Activated effector memory CD4-positive, alpha-beta T cell treated with anti-CD3 and anti-CD28 coated beads, Interleukin-2, amount 50 U/mL, for 16 hours (primary cell): ENCODE results near the gene ANGPTL7.
"Not testable (repeated sequence)": the region's sequence is repeated elsewhere in the genome, so short reads cannot be mapped to it uniquely, and the experiment has no call there.

ENCODE experiments used
- DNase-seq: peaks from one replicate; pipeline ENCODE4 v3.0.0-alpha.2; 2020

Gene ANGPTL7

DNA sequence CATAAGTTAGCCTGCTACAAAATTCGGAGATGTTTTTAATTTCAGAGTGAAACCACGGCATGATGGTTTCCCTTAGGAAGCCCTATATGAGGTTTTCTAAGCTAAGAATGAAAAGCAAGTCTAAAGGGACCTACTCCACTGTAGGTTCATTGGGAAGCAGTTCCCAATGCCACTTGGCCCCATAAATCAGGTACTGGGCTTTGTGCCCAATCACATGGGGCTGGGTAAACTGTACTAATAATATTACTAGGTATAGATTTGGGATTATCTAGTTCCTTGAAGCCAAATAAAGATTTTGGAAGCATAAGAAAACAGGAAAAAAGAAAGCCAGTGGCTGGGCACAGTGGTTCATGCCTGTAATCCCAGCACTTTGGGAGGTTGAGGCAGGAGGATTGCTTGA lies 19.1 kb upstream of the ANGPTL7 start:
- no peak for DNase-seq

DNA sequence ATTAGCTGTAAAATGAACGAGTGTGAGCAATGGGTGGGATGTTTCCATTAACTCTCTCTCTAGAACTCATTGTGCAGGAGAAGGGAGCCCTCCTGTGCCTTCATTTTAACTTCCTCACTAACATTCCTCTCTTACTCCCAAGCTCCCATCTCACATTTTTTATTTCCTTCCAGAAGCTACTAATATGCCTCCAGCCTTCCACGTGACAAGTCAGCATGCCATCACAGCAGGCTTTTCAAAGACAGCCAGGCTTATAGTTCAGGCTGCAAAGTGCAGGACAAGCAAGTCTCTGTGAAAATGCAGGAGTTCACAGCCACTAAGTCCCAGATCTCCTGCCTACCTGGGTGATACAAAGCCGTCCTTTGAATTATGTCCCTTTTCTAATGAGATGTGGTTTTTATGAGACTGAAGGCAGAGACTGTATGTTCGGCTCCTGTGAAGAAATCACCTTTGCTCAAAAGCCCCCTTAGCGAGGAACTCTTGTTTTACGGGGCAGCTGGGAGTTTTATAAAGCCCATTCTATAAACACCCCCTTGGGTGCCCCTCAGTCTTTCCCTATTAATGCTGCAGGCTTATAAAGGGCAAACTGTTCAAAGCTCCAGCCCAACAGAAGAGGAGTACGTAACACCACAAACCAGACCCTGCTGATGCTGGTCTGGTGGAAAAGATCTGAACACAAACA lies 14.8 kb upstream of the ANGPTL7 start:
- no peak for DNase-seq

DNA sequence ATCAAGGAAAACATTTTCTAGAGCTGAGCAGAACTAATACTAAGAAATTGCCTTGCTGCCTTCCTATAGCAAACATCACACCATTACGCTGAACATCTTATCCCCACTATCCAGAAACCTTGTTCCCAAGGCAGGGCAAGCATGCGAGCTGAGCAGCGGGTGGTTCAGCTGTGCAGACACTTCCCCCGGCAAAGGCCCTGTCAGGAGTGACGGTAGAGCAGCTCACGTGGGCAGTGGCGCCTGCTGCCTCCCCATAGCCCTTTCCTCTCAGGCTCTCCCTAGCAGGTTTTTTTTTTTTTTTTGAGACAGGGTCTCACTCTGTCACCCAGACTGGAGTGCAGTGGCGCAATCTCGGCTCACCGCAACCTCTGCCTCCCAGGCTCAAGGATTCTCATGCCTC lies 13.7 kb upstream of the ANGPTL7 start:
- no peak for DNase-seq

DNA sequence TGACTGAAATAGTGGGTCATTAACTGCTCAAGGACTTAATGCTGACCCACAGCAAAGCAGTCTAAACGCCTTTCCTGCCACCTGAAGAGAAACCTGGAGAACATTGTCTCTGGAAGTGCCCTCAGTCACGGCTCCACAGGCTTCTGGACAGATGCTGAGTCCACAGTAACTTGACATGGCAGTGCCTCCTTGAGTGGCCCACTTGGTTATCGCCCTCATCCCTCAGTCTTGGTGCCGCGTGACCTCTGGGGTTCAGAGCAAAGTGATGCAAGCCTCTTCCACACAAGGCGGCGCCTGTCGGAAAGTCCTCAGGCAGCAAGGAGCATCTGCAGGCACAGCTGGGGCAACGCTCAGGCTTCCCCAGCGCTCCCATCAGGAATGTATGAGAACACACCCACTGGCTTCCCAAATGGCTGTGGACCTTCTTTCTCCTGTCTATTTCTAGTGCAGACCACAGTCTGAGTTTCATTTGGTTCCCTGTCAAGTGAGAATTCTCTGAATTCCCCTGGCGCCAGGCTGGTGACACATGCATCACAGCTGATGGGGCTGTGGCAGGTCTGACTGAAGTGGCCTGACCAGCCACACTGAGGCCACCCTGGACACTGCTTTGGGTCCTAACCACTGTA lies 13.0 kb upstream of the ANGPTL7 start:
- DNase-seq = no peak

DNA sequence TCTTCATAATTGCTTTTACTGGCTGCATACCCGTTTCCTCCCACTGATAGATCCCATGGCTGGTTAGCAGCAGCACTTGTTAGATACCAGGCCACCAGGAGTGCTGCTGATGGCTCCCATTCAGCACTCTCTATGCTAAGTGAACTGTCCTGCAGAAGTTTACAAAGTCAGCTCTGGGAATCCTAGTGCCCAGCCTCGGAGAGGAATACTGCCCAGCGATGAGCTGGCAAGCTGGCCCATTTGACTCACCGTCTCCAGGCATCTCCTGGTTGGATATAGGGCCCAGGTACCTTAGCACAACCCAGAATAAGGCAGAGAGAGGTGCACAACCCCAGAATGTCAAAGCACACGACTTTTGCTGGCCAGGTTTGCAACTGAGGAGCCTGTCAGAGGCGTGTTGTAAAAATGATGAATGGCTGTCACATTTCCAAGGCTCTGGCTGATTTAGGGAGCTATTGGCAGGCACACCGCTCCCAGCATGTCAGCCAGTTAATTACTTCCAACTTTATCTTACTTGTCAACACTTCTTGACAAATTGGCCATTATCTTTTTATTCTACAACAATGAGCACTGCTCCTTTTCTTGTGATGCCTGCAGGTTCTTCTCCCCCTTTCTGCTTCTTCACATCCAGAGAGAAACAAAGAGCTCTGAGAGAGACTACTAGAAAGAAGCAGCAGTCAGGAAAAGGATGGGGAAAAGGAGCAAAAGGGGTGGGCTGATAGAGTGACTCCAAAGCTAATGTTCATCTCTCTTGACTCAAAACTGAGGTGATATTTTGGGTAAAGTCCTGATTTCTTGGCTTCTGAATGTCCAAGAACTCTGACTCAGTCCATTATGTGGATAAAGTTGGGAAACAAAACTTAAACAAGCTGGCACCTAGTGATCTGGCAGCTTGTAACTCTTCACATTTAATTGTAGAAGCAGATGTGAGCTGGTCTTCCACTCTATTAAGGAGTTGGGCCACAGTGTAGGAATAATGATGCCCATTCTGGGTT lies 10.8 kb upstream of the ANGPTL7 start:
- no peak for DNase-seq

DNA sequence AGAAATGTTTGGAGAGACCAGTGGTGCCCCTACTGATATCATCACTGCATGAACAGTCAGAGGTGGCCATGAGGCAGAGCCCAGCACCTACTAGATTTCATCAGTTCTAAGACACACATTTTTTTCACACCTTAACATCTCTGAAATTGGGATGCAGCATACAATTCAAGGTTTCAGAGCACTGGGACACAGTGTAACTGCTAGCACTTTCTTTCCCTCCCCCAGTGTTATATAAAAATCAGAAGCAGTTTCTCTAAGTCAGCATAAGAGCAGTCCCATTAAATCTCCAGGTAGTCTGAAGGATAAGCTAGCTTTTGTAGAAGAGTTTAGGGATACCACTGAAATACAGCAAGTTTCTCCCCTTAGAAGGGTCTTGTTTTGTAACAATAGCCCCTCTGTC lies 10.0 kb upstream of the ANGPTL7 start:
- DNase-seq = no peak

DNA sequence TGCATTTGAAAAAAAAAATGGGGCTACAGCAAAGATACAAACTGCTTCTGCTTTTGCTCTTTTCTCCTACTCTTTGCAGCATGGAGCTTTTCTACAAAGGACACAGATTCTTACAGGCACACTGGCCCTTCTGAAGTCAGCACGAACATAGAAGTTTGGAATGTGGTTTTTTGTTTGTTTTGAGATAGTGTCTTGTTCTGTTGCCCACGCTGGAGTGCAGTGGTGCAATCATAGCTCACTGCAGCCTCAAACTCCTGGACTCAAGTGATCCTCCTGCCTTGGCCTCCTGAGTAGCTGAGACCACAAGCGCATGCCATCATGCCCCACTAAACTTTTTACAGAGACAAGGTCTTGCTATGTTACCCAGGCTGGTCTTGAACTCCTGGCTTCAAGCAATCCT lies 9.4 kb upstream of the ANGPTL7 start:
- DNase-seq = not testable (repeated sequence)

DNA sequence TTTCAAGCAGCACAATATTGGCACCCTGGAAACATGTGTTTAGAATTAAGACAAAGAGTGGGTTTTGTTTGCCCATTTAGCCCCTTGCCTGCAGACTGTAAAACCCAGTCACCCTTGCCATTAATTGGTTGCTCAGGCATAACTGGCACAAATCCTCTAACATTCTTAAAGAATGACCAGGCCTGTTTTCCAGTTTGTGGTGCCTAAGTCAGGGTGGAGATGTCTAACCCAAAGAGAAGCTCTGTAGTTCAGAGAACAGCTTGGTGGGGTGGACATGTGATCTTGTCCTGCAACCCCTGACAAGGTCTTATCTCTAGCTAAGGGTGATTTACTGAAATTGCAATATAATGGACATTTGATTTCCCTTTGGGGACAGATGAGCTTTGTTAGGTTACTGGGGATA lies 8.8 kb upstream of the ANGPTL7 start:
- DNase-seq = no peak

DNA sequence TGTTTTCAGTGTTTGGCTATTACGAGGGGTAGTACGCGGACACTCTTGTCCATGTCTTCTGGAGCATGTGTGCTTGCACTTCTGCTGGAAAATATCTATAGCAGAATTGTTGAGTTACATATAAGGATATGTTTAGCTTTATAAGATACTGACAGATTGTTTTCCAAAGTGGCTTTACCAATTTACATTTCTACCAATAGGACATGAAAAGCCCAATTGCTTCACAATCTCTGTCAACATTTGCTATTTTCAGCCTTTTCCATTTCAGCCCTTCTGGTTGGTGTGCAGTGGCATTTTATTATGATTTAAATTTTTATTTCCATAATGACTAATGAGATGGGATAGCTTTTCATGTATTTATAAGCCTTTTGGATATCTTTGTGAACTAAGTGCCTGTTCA lies 6.3 kb upstream of the ANGPTL7 start:
- no peak for DNase-seq

DNA sequence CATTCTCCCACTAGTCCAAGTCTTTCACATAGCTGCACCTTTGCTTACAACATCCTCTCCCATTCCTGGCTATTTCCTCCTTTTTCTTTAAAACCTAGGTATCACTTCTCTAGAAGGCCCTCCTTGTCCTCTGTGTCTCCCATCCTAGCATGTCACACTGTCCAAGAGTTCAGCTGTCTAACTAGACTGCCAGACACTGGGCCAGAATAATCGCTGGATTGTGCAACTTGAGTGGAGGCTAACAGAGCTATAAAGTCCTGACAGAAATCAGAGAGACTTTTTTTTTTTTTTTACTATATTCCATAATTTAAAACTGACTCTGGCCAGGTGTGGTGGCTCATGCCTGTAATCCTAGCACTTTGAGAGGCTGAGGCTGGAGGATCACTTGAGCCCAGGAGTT lies 4.2 kb upstream of the ANGPTL7 start:
- DNase-seq = no peak

DNA sequence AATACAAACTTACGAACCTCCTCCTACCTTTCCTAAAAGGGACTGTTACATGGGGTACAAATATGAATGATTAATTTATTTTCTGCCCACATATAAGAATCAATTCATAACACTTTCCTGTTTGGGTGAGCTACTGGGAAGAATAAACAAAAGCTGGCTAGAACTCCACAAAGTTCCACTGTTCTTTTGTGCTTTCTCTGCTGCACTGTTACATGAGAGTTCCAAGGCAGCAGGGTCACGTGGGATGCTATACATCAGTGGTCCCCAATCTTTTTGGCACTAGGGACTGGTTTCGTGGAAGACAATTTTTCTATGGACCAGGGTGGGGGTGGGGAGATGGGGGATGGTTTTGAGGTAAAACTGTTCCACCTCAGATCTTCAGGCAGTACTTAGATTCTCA lies 2.2 kb upstream of the ANGPTL7 start:
- no peak for DNase-seq

DNA sequence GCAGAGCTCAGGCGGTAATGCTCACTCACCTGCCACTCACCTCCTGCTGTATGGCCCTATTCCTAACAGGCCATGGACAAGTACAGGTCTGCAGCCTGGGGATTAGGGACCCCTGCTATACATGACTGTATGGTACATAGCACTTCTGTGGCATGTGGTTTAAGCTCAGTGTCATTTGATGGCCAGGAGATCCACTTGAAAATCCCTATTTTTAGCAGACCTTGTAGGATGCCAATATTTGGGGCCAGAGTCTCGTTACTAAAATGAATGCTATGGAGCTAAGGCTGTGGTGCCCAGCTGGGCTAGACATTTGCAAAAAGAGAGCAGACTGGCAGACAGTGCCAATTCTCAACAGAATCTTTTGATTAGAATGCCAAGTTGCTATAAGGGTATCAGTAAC lies 1.7 kb upstream of the ANGPTL7 start:
- DNase-seq = no peak

DNA sequence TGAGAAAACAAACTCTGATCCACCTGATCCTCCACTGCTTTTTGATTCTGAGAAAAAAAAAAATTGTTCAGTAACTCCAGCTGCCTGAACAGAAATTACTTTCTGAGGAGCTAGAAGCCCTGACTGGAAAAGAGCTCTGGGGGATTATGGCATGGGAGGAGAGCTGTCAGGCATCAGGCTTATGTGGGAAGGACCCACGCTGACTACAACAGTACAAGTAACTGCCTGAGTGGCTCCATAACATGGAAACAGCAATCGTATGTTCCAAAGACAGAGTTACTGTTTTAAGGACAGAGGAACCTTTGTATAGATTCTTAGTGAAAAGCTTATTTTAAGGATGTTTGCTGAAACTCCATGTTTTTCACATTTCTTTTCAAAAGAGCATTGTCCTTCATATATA lies 1.2 kb upstream of the ANGPTL7 start:
- no peak for DNase-seq

DNA sequence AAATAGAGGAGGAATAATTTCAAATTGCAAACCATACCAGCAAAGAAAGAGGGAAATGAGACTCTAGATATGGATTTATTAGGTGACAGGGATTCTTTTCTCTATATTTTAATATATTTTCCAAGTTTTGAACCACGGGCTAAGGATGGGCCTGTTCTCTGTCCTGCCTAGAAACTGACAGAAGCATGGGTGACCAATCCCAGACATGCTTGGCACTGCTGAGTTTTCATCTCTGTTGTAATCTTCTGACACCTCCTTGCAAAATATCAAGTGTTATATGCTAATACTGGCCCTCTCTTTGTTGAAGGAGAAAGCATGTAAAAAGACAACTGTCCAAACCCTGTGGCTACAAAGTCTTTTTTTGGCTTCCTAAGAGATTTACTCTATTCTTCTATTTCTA lies 774 bp upstream of the ANGPTL7 start:
- no peak for DNase-seq

DNA sequence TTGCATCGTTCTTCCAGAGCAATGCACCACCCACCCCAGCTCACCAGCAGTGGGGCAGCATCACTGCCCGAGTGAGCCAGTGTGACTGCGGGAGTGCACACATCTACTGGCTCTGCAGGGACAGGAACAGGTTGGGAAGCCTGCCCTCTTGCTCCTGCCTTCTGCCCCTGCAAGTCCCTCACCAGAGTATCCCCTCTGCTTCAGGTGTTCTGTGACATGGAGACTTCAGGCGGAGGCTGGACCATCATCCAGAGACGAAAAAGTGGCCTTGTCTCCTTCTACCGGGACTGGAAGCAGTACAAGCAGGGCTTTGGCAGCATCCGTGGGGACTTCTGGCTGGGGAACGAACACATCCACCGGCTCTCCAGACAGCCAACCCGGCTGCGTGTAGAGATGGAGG lies 4.2 kb downstream of the ANGPTL7 start:
- DNase-seq = no peak

DNA sequence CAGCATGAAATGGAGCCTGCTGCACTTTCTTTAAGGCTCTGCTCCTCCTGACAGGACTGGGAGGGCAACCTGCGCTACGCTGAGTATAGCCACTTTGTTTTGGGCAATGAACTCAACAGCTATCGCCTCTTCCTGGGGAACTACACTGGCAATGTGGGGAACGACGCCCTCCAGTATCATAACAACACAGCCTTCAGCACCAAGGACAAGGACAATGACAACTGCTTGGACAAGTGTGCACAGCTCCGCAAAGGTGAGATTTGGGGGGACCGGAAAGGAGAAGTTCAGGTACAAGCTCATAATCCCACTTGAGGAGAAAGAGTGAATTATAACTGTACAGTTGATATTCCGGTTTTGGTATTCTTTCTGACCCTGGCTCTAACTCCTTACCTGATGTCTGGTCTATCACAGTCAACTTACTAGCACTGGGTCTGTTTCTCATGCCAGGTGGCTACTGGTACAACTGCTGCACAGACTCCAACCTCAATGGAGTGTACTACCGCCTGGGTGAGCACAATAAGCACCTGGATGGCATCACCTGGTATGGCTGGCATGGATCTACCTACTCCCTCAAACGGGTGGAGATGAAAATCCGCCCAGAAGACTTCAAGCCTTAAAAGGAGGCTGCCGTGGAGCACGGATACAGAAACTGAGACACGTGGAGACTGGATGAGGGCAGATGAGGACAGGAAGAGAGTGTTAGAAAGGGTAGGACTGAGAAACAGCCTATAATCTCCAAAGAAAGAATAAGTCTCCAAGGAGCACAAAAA lies 5.4 kb downstream of the ANGPTL7 start:
- DNase-seq = no peak

DNA sequence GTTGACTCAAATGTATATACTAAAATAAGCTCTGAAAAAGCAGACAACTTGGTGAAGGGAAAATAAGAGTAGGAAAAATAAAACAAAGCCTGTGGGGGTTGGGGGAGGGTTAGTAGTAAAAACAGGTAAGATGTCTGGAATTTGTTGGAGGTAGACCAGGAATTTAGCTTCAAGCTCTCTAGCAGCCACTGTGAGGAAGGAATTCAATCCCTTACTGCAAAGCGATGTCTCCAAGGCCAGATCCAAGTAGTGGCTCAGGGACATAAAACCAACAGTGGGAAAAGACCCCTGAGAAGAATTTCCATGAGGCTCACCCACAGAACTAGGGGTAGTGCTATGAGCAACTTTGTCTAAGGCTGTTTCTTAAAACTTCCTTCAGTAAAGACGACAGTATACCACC lies 7.8 kb downstream of the ANGPTL7 start:
- DNase-seq = no peak

DNA sequence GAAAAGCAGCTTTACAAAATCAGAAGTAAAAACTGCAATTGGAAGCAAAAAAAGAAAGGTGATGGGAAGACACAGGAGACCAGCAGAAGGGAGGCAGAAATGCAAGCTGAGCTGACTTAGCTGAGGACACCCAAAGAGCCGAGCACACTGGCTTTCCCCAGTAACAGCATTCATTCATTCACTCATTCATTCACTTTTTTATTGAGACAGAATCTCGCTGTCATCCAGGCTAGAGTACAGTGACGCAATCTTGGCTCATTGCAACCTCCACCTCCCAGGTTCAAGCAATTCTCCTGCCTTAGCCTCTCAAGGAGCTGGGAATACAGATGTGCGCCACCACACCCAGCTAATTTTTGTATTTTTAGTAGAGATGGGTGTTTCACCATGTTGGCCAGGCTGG lies 8.2 kb downstream of the ANGPTL7 start:
- DNase-seq = no peak

DNA sequence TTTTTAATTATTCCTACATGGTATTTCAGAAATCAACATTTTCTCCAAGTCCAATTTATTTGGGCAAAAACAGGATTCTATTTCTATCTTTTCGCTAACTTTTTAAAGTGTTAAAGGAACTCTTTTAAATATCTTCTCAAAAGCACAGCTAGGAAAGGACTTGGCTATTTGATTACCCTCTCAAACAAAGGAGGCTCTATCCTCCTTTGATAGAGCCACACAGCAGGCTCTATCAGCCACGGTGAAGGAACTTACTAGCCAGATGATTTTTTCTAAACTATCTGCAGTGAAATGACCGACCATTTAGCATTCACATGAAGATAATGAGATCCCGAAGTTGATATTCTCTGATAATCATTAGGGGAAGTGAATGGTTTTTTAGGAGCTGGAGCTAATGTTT lies 9.1 kb downstream of the ANGPTL7 start:
- DNase-seq = no peak

DNA sequence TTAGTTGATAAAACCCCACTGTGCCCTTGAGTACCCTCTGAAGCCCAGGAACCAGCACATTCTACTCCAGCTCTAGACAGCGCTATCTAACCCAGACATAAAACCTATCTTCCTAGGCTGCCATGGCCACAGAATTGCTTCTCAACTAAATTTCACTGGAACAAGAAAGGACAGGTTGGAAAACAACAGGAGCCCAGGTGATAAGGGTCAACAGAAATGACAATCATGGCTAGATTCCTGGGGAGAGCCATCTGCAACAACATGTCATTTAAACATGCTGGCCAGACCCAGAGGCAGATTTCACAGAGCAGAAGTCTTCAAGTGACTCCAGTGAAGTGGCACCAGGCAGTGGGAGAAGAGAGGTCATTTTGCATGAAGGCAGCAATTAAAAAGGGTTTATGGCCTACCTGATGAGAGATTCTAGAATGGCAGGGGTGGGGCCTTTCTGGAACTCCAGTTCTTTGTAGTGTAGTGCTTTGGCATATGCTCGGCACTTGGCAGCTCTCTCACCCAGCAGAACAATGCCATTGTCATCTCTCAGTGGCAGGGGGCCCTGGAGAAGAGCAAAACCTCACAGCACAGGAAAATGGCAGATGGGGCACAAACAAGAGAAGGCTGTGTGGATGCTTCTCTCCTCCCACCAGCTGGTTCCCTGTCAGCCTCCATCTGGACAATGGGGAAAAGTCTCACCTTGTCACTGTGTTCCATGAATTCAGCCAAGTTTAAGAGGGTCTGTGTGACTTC lies 9.9 kb downstream of the ANGPTL7 start:
- DNase-seq = no peak

DNA sequence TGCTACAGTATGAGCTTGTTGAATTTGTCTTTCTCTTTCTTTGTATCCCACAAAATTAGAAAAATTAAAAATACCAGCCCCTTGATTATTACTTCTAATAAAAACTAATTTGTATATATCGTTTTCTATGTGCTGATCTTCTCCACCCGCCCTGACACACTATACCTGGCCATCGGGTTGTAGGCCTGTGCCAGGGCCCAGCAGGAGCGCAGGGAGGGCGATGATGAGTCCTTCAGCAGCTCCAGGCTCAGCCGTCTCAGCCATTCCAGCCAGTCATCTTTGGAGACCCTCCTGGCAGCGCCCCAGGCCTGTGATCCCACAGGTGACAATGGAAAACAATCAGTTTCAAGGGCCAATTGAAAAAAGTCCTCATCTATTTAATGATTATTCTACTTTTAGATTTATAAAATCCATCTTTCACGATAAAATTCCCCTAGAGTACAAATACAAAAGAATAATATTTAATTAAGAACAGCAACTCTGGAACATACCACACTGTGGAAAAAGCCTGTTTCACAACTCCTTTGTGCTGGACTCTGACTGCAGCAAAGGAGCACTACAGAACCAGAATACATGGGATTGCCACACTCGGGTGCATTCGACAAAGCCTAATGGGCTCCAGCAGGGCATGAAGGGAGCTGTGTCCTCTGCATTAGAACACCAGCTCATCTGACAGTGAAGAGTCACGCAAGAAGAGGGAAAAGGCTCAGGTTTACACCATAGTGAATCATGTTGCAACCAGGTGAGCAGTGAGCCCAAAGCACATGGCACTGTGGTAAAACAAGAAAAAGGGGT lies 15.4 kb downstream of the ANGPTL7 start:
- DNase-seq = no peak
